B cell (primary cell): Measurements from ENCODE around the gene MAP3K7CL. TPM values are rescaled to one million over a fixed set of nuclear protein-coding genes. Genes with fewer than 3 reads are reported as not detected.

Source experiments
- ATAC-seq: fragments of 200-7000 bp; cut with Tn5 transposase; one replicate; pipeline ENCODE4 v1.10.0; 2021; ENCODE audit warnings: low read depth, mild to moderate bottlenecking, moderate number of reproducible peaks, moderate library complexity
- CTCF ChIA-PET: fragments of 350-600 bp; sonication (Branson Sonifier 250); formaldehyde crosslinking; loops from one replicate; lab custom pipeline; 2021; ENCODE audit warnings: antibody characterized with exemption, inconsistent platforms; lab: Charles Lee
- POLR2A ChIA-PET: fragments of 350-600 bp; sonication (Branson Sonifier 250); formaldehyde crosslinking; loops from one replicate; lab custom pipeline; 2021; ENCODE audit warnings: antibody characterized with exemption; lab: Charles Lee
- DNase-seq: peaks from one replicate; pipeline ENCODE4 v3.0.0; 2013
- H2AFZ ChIP-seq: 2 replicates; pipeline ENCODE4 v1.6.1; 2012; ENCODE audit warnings: mild to moderate bottlenecking, low read depth, low read length; ENCODE audit not compliant: insufficient read depth, poor library complexity, severe bottlenecking
- H3K27ac ChIP-seq, 2 donors: 1 replicate in 1 of 2; 2 replicates in 1 of 2; pipeline ENCODE4 v1.5.1; 2012 to 2013; ENCODE audit warnings: low read length in 2 of 2, mild to moderate bottlenecking in 2 of 2, moderate library complexity in 1 of 2
- H3K27me3 ChIP-seq, 4 experiments: fragments of 200-600 bp in 1 of 4; sonication (generic) in 1 of 4; replicated peaks in 1 of 4; 1 replicate in 2 of 4; 2 replicates in 2 of 4; pipeline versions ENCODE4 v1.6.1 to v1.7.0; 2013 to 2016; ENCODE audit warnings: low read length in 3 of 4, mild to moderate bottlenecking in 2 of 4, mixed read lengths in 1 of 4, moderate library complexity in 1 of 4; ENCODE audit not compliant: insufficient read depth in 4 of 4, control insufficient read depth in 3 of 4; ENCODE audit errors: control extremely low read depth in 1 of 4
- H3K36me3 ChIP-seq, 2 experiments: replicated peaks in 1 of 2; 1 replicate in 1 of 2; 2 replicates in 1 of 2; pipeline versions ENCODE4 v1.6.1 to v1.7.1; 2013; ENCODE audit warnings: low read length in 1 of 2; ENCODE audit not compliant: insufficient read depth in 2 of 2, control insufficient read depth in 1 of 2; ENCODE audit errors: control extremely low read depth in 1 of 2, extremely low read depth in 1 of 2
- H3K4me1 ChIP-seq, 2 donors: fragments of 200-600 bp in 1 of 2; sonication (generic) in 1 of 2; 1 replicate in 1 of 2; 2 replicates in 1 of 2; pipeline versions ENCODE4 v1.5.1 to v1.6.1; 2013 to 2017; ENCODE audit warnings: low read length in 2 of 2; ENCODE audit not compliant: control insufficient read depth in 2 of 2, insufficient read depth in 2 of 2
- H3K4me2 ChIP-seq: replicated peaks from 2 replicates; pipeline ENCODE3; 2012; ENCODE audit warnings: mild to moderate bottlenecking, low read depth, low read length; ENCODE audit not compliant: poor library complexity, severe bottlenecking
- H3K4me3 ChIP-seq, 5 experiments: fragments of 200-600 bp in 1 of 5; sonication (generic) in 1 of 5; 1 replicate in 3 of 5; 2 replicates in 2 of 5; pipeline versions ENCODE4 v1.5.1 to v1.7.0; 2011 to 2016; ENCODE audit warnings: low read length in 4 of 5, mild to moderate bottlenecking in 4 of 5, low read depth in 2 of 5, control low read depth in 1 of 5, moderate library complexity in 1 of 5; ENCODE audit not compliant: insufficient read depth in 1 of 5; ENCODE audit errors: control extremely low read depth in 1 of 5, extremely low read depth in 1 of 5
- H3K79me2 ChIP-seq: fragments of 200-600 bp; sonication (generic); one replicate; pipeline ENCODE4 v1.6.0; 2016; ENCODE audit warnings: low read length; ENCODE audit not compliant: control insufficient read depth, insufficient read depth
- H3K9ac ChIP-seq: fragments of 200-600 bp; sonication (generic); 2 replicates; pipeline ENCODE4 v1.6.1; 2017; ENCODE audit warnings: mild to moderate bottlenecking, low read length, moderate library complexity
- H3K9me3 ChIP-seq, 3 donors: one replicate each; pipeline versions ENCODE4 v1.6.1 to v1.7.1; 2013; ENCODE audit warnings: low read length in 2 of 3; ENCODE audit not compliant: control insufficient read depth in 2 of 3, insufficient read depth in 1 of 3; ENCODE audit errors: control extremely low read depth in 1 of 3
- H4K20me1 ChIP-seq: 2 replicates; pipeline ENCODE4 v1.6.0; 2012; ENCODE audit warnings: mild to moderate bottlenecking, low read length; ENCODE audit not compliant: insufficient read depth, control insufficient read depth, poor library complexity, severe bottlenecking
- H3K27ac Mint-ChIP-seq: one replicate; pipeline ENCODE4 v1.8.0; 2021; ENCODE audit warnings: mixed read lengths
- H3K27me3 Mint-ChIP-seq: one replicate; pipeline ENCODE4 v1.8.0; 2021; ENCODE audit warnings: mixed read lengths
- H3K4me1 Mint-ChIP-seq: one replicate; pipeline ENCODE4 v1.8.0; 2021; ENCODE audit warnings: mixed read lengths
- H3K4me3 Mint-ChIP-seq: one replicate; pipeline ENCODE4 v1.8.0; 2021; ENCODE audit warnings: mixed read lengths
- H3K9me3 Mint-ChIP-seq: one replicate; pipeline ENCODE4 v1.8.0; 2022; ENCODE audit warnings: mixed read lengths; ENCODE audit not compliant: insufficient read depth
- EZH2 ChIP-seq: IDR thresholded peaks from 2 replicates; pipeline ENCODE4 v1.6.1; 2012; ENCODE audit warnings: borderline replicate concordance, low read depth, mild to moderate bottlenecking, moderate library complexity, low read length; ENCODE audit not compliant: insufficient read depth, poor library complexity, severe bottlenecking
- WGBS: methylation state at CpG from one replicate; pipeline ENCODE4 v1.1.5; 2013; ENCODE audit warnings: missing lambda C conversion rate; ENCODE audit not compliant: insufficient coverage; 5-methylcytosine and 5-hydroxymethylcytosine counted together
- intact Hi-C: fragments of 100-400 bp; cut with micrococcal nuclease; formaldehyde crosslinking; loops from one replicate; pipeline ENCODE4 v1.10.0; 2022
- polyA plus RNA-seq: library from polyadenylated mRNA; depleted of rRNA; stranded (reverse); fragments of >200 nt; gene quantifications from 2 replicates; pipeline ENCODE4 v1.2.3, GENCODE V29; 2012
- total RNA-seq, 2 donors: library from RNA; stranded (reverse); fragments of 120-200 nt in 1 of 2; gene quantifications; 1 replicate in 1 of 2; 2 replicates in 1 of 2; pipeline versions ENCODE4 v1.2.3 to v1.2.4, GENCODE V29; 2013 to 2022
- TF ChIP-seq, protein P1 (sequence below): fragments of 200-600 bp; IDR thresholded peaks from one replicate; pipeline ENCODE4 v1.8.0; 2022; ENCODE audit warnings: antibody characterized with exemption, mild to moderate bottlenecking

MAP3K7CL gene
- total and polyA plus RNA-seq, 2 donors (not counting 1 experiment from before 2014, with no cell fraction given): 8.9 to 11.9 TPM

DNA sequence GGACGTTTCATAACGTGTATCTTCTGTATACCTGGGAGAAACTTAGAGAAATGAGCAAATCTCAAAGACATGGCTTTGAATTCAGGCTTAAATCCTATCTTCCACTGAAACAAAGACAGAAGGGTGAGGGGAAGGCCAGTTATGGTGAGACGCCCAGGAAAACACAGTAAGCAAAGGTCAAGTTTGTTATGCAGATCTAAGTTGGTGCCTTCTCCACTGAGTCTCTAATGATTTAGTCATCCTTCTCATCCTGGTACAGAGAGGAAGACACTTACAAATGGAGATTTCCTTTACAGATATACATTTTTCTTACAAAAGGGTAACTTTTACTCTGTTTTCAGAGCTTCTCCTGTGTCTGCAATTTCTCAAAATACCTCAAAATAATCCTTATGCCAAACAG is 64.4 kb downstream of the MAP3K7CL start:
- Histone ChIP-seq H3K4me1 (peaks cover 17 to 22% of the 10 kb centered on the region in 2 donors), H3K27me3 (no peaks in the 10 kb centered on the region), H3K9ac (no peak overlapping the region), H3K79me2 (no peaks in the 10 kb centered on the region), H3K9me3 (peaks cover 0 to 23% (median 12%) of the 10 kb centered on the region in 3 donors), H3K4me2 (no peak overlapping the region), H3K27ac (no peak overlapping the region), H3K36me3 (no peaks in the 10 kb centered on the region), H2AFZ (no peak overlapping the region), H3K4me3 (no peak overlapping the region), H4K20me1 (no peaks in the 10 kb centered on the region)
- ChIA-PET POLR2A (no interaction called here), CTCF (interaction anchor here (1.0 to 1.4 kb wide), 3 partner anchors 15 to 177 kb away, joined by 4 to 5 read pairs (median 4); no protein-coding TSS in a partner anchor)
- Mint-ChIP-seq H3K27me3 (no peaks in the 10 kb centered on the region), H3K27ac (peak overlapping the region; percentile 69), H3K9me3 (peaks cover 11% of the 10 kb centered on the region), H3K4me1 (peaks cover 39% of the 10 kb centered on the region), H3K4me3 (peak overlapping the region; percentile 35)
- ATAC-seq: no peak
- no CpG with 5 or more reads among the region's 3 CpGs for WGBS
- TF ChIP-seq, protein P1, sequence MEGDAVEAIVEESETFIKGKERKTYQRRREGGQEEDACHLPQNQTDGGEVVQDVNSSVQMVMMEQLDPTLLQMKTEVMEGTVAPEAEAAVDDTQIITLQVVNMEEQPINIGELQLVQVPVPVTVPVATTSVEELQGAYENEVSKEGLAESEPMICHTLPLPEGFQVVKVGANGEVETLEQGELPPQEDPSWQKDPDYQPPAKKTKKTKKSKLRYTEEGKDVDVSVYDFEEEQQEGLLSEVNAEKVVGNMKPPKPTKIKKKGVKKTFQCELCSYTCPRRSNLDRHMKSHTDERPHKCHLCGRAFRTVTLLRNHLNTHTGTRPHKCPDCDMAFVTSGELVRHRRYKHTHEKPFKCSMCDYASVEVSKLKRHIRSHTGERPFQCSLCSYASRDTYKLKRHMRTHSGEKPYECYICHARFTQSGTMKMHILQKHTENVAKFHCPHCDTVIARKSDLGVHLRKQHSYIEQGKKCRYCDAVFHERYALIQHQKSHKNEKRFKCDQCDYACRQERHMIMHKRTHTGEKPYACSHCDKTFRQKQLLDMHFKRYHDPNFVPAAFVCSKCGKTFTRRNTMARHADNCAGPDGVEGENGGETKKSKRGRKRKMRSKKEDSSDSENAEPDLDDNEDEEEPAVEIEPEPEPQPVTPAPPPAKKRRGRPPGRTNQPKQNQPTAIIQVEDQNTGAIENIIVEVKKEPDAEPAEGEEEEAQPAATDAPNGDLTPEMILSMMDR: no peak
- no peak for TF ChIP-seq EZH2
- intact Hi-C loops: no loop called here
- DNase-seq: no peak

DNA sequence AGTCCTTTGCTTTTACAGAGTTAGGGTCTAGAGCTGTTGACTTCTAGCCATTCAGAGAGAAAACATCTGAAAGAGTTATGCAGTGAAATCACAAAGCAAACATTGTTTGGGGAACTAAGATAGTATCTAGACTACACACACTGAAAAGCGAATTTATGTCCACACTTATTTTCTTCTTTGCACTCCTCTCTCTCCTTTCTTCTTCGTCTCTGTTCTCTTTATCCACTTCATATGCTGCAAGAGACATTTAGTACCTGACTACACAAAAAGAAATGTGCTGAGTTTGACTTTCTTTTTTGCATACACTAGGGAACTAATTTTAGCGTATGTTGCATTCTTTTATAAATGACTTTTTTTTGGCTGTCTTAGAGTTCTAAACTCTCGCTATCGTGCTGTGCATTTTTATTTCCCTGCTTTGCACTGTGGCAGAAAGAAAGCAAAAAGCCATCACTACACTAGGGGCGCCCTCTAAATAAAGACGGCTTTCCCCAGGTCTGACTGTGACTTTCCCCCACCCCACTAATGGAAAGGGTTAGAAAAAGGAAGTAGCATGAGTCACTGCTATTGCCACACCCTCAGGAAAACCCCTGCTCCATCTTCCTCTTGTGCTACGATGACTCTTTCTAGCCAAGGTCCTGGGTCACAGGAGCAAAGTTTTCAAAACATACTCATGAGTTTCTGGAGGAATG is 65.7 kb downstream of the MAP3K7CL start:
- Histone ChIP-seq H3K27ac (peak overlapping the region; percentile 72 to 87), H3K9me3 (peaks cover 0 to 24% (median 20%) of the 10 kb centered on the region in 3 donors), H2AFZ (peak overlapping the region; percentile 76), H3K4me2 (peak overlapping the region; percentile 78), H3K27me3 (no peaks in the 10 kb centered on the region), H3K36me3 (no peaks in the 10 kb centered on the region), H4K20me1 (no peaks in the 10 kb centered on the region), H3K4me3 (peak overlapping the region; percentile 13 to 67 (median 36)), H3K4me1 (peaks cover 17 to 22% of the 10 kb centered on the region in 2 donors), H3K9ac (peak overlapping the region; percentile 60), H3K79me2 (no peaks in the 10 kb centered on the region)
- ChIA-PET CTCF (interaction anchor here (0.5 to 1.4 kb wide), 13 partner anchors 9 to 180 kb away, joined by 3 to 7 read pairs (median 4); partner anchors contain the start of gene BACH1), POLR2A (interaction anchor here (1.2 to 1.4 kb wide), 2 partner anchors 25 to 32 kb away, joined by 5 to 9 read pairs; no protein-coding TSS in a partner anchor)
- peak overlapping the region; percentile 94 for H3K27ac Mint-ChIP-seq
- intact Hi-C loops: loop anchor here (1.0 to 2.0 kb wide), 8 partner anchors 15 to 180 kb away; partner anchors contain the start of gene CCT8
- ATAC-seq: peak; percentile 97
- peak overlapping the region; percentile 79 for H3K4me3 Mint-ChIP-seq
- no peak for TF ChIP-seq EZH2
- TF ChIP-seq, protein P1: peak; percentile 75
- 0% methylated on average over 1 of the region's 8 CpGs for WGBS
- peaks cover 39% of the 10 kb centered on the region for H3K4me1 Mint-ChIP-seq
- peaks cover 15% of the 10 kb centered on the region for H3K9me3 Mint-ChIP-seq
- H3K27me3 Mint-ChIP-seq: no peaks in the 10 kb centered on the region
- peak; percentile 92 for DNase-seq
